Activated CD4-positive, CD25-positive, alpha-beta regulatory T cell treated with anti-CD3 and anti-CD28 coated beads, Interleukin-2, amount 50 U/mL, for 24 hours (primary cell): ENCODE measurements around the gene COMMD9.
"Not testable (repeated sequence)": the region's sequence is repeated elsewhere in the genome, so short reads cannot be mapped to it uniquely, and the experiment has no call there.

Experiments used
- ATAC-seq, 2 donors: fragments of 150-1000 bp; cut with Tn5 transposase; one replicate each; pipeline ENCODE4 v1.10.0; 2021; ENCODE audit warnings: mild to moderate bottlenecking in 1 of 2, moderate library complexity in 1 of 2

Gene COMMD9

GRCh38 chr11:36289226-36289852, at the start of gene COMMD9:
Gene COMMD9 (minus strand): TSS chr11:36289424. CDS start chr11:36289412, 12 bp downstream.
- peak; percentile 99 for ATAC-seq

GRCh38 chr11:36333897-36334296, 44.7 kb upstream of the COMMD9 start:
- peak in 1 of 2 donors; percentile 43 for ATAC-seq

- ATAC-seq: no peak
These were observed 44.2 kb upstream of the COMMD9 start for GRCh38 chr11:36333468-36333867.

- ATAC-seq: no peak
These were observed 41.2 kb upstream of the COMMD9 start for GRCh38 chr11:36330411-36330810.

GRCh38 chr11:36328966-36329673, 39.9 kb upstream of the COMMD9 start:
- no peak for ATAC-seq

- ATAC-seq: peak in 1 of 2 donors; percentile 17
These were observed 37.5 kb upstream of the COMMD9 start for GRCh38 chr11:36326524-36327419.

GRCh38 chr11:36325403-36325802, 36.2 kb upstream of the COMMD9 start:
- ATAC-seq: not testable (repeated sequence)

- not testable (repeated sequence) for ATAC-seq
These were observed 35.7 kb upstream of the COMMD9 start for GRCh38 chr11:36324956-36325355.

GRCh38 chr11:36317992-36318391, 28.8 kb upstream of the COMMD9 start:
- ATAC-seq: no peak

- no peak for ATAC-seq
These were observed 26.8 kb upstream of the COMMD9 start for GRCh38 chr11:36316049-36316448.

GRCh38 chr11:36314434-36314767, 25.2 kb upstream of the COMMD9 start:
- no peak for ATAC-seq

GRCh38 chr11:36313750-36314433, 24.7 kb upstream of the COMMD9 start:
- no peak for ATAC-seq

GRCh38 chr11:36312611-36313472, 23.6 kb upstream of the COMMD9 start:
- ATAC-seq: no peak

GRCh38 chr11:36311926-36312595, 22.8 kb upstream of the COMMD9 start:
- no peak for ATAC-seq

GRCh38 chr11:36309779-36310178, 20.6 kb upstream of the COMMD9 start:
- ATAC-seq: no peak

- no peak for ATAC-seq
These were observed 19.4 kb upstream of the COMMD9 start for GRCh38 chr11:36308577-36308976.

- ATAC-seq: no peak
These were observed 17.7 kb upstream of the COMMD9 start for GRCh38 chr11:36306888-36307287.

GRCh38 chr11:36305047-36305446, 15.8 kb upstream of the COMMD9 start:
- ATAC-seq: no peak

- no peak for ATAC-seq
These were observed 15.1 kb upstream of the COMMD9 start for GRCh38 chr11:36304351-36304750.

GRCh38 chr11:36300650-36301049, 11.4 kb upstream of the COMMD9 start:
- ATAC-seq: no peak

- ATAC-seq: no peak
These were observed 7.8 kb upstream of the COMMD9 start for GRCh38 chr11:36296884-36297543.
